T1000 (cell line): ENCODE measurements around the gene ALDH1A1.

Experiments
- DNase-seq: peaks from one replicate; lab custom pipeline; 2025; ENCODE audit warnings: mixed read lengths; lab: John Stamatoyannopoulos, UW

Gene ALDH1A1

DNA sequence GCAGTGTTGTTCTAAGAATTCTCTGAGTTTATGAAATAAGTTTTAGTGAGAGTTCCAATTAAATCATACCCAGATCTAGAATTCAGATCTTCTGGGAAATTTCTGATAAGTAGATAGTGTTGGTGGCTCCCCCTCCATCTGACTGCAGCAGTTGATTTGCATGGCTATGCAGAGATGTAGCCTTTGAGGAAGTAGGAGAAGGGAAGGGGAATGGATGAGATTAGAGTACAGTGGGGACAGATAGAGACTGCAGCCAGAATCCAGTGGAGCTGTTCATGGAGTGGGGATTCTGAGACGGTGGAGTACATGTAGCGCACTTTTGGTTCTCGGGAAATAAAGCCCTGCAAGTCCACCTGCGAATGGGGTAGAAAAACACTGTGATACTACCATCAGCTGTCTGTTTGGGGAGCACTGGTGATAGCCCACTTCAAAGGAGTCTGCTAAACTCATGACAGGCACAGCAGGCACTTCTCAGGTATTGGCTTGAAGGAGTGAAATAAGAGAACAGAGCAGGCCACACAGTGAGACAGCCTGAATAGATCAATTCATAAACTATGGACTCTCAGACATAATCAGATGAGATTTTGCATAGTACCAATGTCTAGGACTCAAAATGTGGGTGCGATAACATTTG is 96.8 kb downstream of the ALDH1A1 start:
- DNase-seq = no peak

DNA sequence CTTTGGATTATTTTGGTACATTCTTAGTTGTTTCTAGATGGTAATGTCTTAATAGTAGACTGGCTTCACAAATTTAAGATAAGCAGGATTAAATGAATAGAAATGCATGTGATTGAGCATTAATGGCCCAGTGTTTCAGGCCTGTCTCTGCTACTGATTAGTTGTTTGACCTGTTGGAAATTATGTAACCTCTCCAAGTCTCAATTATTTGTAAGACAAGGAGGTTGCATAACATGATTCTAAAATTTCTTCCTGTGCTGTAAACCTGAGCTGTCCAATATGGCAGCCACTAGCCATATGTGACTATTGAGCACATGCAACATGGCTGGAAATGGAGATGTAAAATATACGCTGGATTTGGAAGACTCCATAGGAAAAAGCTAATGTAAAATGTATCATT is 97.5 kb downstream of the ALDH1A1 start:
- no peak for DNase-seq
